Measurements from ENCODE around the gene DOCK3. TPM values are rescaled to one million over a fixed set of nuclear protein-coding genes. Genes with fewer than 3 reads are reported as not detected.

Gene DOCK3
- total and polyA plus RNA-seq, 10 of the 15 experiments (the other 5 are each of a cell fraction or from before 2014, with no cell fraction given): 0.02 to 0.52 (median 0.04) TPM; not detected in 5

DNA sequence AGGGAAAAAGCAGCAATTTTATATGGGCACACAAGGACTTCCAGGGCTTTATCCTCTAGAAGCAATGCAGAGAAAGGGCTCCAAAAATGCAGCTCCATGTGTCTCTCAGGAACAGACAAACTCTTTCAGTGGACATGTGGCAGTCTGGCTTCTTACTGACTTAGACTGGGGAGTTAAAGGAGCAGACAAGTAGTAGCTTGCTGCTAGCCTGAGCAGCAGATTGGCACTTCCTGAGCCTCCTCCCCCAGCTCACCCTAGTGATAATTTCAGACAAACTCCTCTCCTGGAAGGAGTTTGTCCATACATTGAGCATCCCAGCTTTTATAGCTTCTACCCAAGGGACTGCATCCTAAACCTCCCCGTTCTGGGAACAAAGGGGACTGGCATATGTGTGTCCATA is 608.7 kb downstream of the DOCK3 start:
- in situ Hi-C loops (cut with MboI): no loop called here
- Histone ChIP-seq H3K9ac (ENCODE audit: control insufficient read depth, insufficient read depth, low read length) (no peak overlapping the region), H3K27ac (ENCODE audit: control insufficient read depth, insufficient read depth) (no peak overlapping the region), H3K4me3 (no peak overlapping the region), H2AFZ (ENCODE audit: control insufficient read depth, low read depth, low read length) (no peak overlapping the region), H3K4me1 (ENCODE audit: control insufficient read depth, insufficient read depth, low read length) (no peaks in the 10 kb centered on the region), H3K4me2 (ENCODE audit: control insufficient read depth, insufficient read depth) (no peak overlapping the region), H3K27me3 (replicated peaks in 1 of 2; ENCODE audit: control insufficient read depth in 2 of 2, insufficient read depth in 2 of 2, low read length in 1 of 2) (peaks cover 2% of the 10 kb centered on the region in 2 experiments; a peak in 3 of 4 replicates), H3K36me3 (ENCODE audit: control insufficient read depth in 2 of 2, insufficient read depth in 2 of 2, low read length in 1 of 2) (no peaks in the 10 kb centered on the region), H3K9me3 (replicated peaks; ENCODE audit: control insufficient read depth, insufficient read depth, low read length) (no peaks in the 10 kb centered on the region), H3K79me2 (ENCODE audit: control insufficient read depth, insufficient read depth, low read length) (no peaks in the 10 kb centered on the region), H4K20me1 (ENCODE audit: control insufficient read depth, insufficient read depth) (no peaks in the 10 kb centered on the region)
- no peak for FAIRE-seq
- DNase-seq (ENCODE audit: low read depth, low spot score): no peak
- POLR2A ChIA-PET: no interaction called here
- no peak for TF ChIP-seq FOXM1 (IDR thresholded peaks at IDR 0.05; ENCODE audit: low read depth, low read length)
- no peak for TF ChIP-seq MTA3 (IDR thresholded peaks at IDR 0.05; ENCODE audit: borderline replicate concordance, low read length)
- TF ChIP-seq JUNB (IDR thresholded peaks at IDR 0.05): no peak
- TF ChIP-seq, protein P1, sequence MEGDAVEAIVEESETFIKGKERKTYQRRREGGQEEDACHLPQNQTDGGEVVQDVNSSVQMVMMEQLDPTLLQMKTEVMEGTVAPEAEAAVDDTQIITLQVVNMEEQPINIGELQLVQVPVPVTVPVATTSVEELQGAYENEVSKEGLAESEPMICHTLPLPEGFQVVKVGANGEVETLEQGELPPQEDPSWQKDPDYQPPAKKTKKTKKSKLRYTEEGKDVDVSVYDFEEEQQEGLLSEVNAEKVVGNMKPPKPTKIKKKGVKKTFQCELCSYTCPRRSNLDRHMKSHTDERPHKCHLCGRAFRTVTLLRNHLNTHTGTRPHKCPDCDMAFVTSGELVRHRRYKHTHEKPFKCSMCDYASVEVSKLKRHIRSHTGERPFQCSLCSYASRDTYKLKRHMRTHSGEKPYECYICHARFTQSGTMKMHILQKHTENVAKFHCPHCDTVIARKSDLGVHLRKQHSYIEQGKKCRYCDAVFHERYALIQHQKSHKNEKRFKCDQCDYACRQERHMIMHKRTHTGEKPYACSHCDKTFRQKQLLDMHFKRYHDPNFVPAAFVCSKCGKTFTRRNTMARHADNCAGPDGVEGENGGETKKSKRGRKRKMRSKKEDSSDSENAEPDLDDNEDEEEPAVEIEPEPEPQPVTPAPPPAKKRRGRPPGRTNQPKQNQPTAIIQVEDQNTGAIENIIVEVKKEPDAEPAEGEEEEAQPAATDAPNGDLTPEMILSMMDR (IDR thresholded peaks at IDR 0.05 in 2 of 3, conservative IDR thresholded peaks at IDR 0.05 in 1 of 3; ENCODE audit: control insufficient read depth in 2 of 3, extremely low read depth in 1 of 3, insufficient read depth in 1 of 3, low read depth in 3 of 3, low read length in 3 of 3): no peak
- TF ChIP-seq POLR2AphosphoS5 (IDR thresholded peaks at IDR 0.05; ENCODE audit: low read length): no peak
- RAD21 ChIA-PET (ENCODE audit: unreplicated experiment): no interaction called here
- no peak for ATAC-seq
- WGBS (ENCODE audit: insufficient coverage, insufficient replicate concordance, low lambda C conversion rate, missing lambda C conversion rate): 5% methylated on average over 1 of the region's 1 CpG
- intact Hi-C loops (cut with micrococcal nuclease; ENCODE audit: unreplicated experiment): no loop called here
- no TSS peak for BruUV-seq (replicated peaks)
- CTCF ChIA-PET: no interaction called here
- SMC1A ChIA-PET (ENCODE audit: uncharacterized antibody, unreplicated experiment): no interaction called here

DNA sequence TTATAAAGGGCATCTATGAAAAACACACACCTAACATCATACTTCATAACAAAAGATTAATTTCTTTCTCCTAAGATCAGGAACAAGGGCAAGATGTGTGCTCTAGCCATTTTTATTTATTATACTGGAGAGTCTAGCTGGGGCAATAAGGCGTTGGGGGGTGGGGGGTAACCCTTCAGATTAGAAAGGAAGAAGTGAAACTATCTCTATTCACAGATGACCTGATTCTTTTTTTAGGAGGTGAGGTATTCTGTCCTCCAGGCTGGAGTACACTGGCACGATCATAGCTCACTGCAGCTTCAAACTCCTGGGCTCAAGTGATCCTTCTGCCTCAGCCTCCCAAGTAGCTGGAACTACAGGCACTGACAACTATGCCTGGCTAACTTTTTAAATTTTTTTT is 620.9 kb downstream of the DOCK3 start:
- ATAC-seq: peak; percentile 89
- peaks cover 12% of the 10 kb centered on the region for H3K4me1 ChIP-seq (ENCODE audit: control insufficient read depth, insufficient read depth, low read length)
- in situ Hi-C loops (cut with MboI) (no loop called here), intact Hi-C loops (cut with micrococcal nuclease; ENCODE audit: unreplicated experiment) (no loop called here)
- H4K20me1 ChIP-seq (ENCODE audit: control insufficient read depth, insufficient read depth): no peaks in the 10 kb centered on the region
- ChIA-PET SMC1A (ENCODE audit: uncharacterized antibody, unreplicated experiment) (interaction anchor here (1.3 kb wide), 1 partner anchor 15 kb away, joined by 3 read pairs; no protein-coding TSS in a partner anchor), POLR2A (no interaction called here), CTCF (no interaction called here), RAD21 (ENCODE audit: unreplicated experiment) (no interaction called here)
- H3K4me2 ChIP-seq (ENCODE audit: control insufficient read depth, insufficient read depth): 0 out of 2 replicates have a peak overlapping the region, but pooled peaks have one; percentile 30
- H3K79me2 ChIP-seq (ENCODE audit: control insufficient read depth, insufficient read depth, low read length): no peaks in the 10 kb centered on the region
- no peaks in the 10 kb centered on the region for H3K36me3 ChIP-seq (ENCODE audit: control insufficient read depth in 2 of 2, insufficient read depth in 2 of 2, low read length in 1 of 2)
- no peak overlapping the region for H2AFZ ChIP-seq (ENCODE audit: control insufficient read depth, low read depth, low read length)
- H3K4me3 ChIP-seq: no peak overlapping the region
- 3% methylated on average over 2 of the region's 2 CpGs for WGBS (ENCODE audit: insufficient coverage, insufficient replicate concordance, low lambda C conversion rate, missing lambda C conversion rate)
- peak; percentile 5 for DNase-seq (ENCODE audit: low read depth, low spot score)
- no peak overlapping the region for H3K9ac ChIP-seq (ENCODE audit: control insufficient read depth, insufficient read depth, low read length)
- H3K27me3 ChIP-seq (replicated peaks in 1 of 2; ENCODE audit: control insufficient read depth in 2 of 2, insufficient read depth in 2 of 2, low read length in 1 of 2): no peaks in the 10 kb centered on the region
- BruUV-seq (replicated peaks): no TSS peak
- no peaks in the 10 kb centered on the region for H3K9me3 ChIP-seq (replicated peaks; ENCODE audit: control insufficient read depth, insufficient read depth, low read length)
- H3K27ac ChIP-seq (ENCODE audit: control insufficient read depth, insufficient read depth): no peak overlapping the region
- no peak for FAIRE-seq
- TF ChIP-seq, protein P2, sequence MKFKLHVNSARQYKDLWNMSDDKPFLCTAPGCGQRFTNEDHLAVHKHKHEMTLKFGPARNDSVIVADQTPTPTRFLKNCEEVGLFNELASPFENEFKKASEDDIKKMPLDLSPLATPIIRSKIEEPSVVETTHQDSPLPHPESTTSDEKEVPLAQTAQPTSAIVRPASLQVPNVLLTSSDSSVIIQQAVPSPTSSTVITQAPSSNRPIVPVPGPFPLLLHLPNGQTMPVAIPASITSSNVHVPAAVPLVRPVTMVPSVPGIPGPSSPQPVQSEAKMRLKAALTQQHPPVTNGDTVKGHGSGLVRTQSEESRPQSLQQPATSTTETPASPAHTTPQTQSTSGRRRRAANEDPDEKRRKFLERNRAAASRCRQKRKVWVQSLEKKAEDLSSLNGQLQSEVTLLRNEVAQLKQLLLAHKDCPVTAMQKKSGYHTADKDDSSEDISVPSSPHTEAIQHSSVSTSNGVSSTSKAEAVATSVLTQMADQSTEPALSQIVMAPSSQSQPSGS (IDR thresholded peaks at IDR 0.05; ENCODE audit: low read length): peak; percentile 86
- TF ChIP-seq FOS (IDR thresholded peaks at IDR 0.05; ENCODE audit: borderline replicate concordance, extremely low read depth, insufficient read length) (no peak), JUNB (IDR thresholded peaks at IDR 0.05) (peak; percentile 57), IKZF2 (IDR thresholded peaks at IDR 0.05) (no peak), RUNX3 (IDR thresholded peaks at IDR 0.05; ENCODE audit: low read length) (peak; percentile 35), TCF12 (IDR thresholded peaks at IDR 0.05; ENCODE audit: low read depth, low read length) (no peak), ZSCAN29 (IDR thresholded peaks at IDR 0.05) (no peak)
- TF ChIP-seq, protein P3, sequence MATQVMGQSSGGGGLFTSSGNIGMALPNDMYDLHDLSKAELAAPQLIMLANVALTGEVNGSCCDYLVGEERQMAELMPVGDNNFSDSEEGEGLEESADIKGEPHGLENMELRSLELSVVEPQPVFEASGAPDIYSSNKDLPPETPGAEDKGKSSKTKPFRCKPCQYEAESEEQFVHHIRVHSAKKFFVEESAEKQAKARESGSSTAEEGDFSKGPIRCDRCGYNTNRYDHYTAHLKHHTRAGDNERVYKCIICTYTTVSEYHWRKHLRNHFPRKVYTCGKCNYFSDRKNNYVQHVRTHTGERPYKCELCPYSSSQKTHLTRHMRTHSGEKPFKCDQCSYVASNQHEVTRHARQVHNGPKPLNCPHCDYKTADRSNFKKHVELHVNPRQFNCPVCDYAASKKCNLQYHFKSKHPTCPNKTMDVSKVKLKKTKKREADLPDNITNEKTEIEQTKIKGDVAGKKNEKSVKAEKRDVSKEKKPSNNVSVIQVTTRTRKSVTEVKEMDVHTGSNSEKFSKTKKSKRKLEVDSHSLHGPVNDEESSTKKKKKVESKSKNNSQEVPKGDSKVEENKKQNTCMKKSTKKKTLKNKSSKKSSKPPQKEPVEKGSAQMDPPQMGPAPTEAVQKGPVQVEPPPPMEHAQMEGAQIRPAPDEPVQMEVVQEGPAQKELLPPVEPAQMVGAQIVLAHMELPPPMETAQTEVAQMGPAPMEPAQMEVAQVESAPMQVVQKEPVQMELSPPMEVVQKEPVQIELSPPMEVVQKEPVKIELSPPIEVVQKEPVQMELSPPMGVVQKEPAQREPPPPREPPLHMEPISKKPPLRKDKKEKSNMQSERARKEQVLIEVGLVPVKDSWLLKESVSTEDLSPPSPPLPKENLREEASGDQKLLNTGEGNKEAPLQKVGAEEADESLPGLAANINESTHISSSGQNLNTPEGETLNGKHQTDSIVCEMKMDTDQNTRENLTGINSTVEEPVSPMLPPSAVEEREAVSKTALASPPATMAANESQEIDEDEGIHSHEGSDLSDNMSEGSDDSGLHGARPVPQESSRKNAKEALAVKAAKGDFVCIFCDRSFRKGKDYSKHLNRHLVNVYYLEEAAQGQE (IDR thresholded peaks at IDR 0.05; ENCODE audit: low read depth, low read length): no peak
